Osteoblast (primary cell): ENCODE data around the gene CLVS2. TPM values are rescaled to one million over a fixed set of nuclear protein-coding genes. Genes with fewer than 3 reads are reported as not detected.

Source experiments
- DNase-seq: peaks from one replicate; pipeline ENCODE4 v3.0.0; 2011; ENCODE audit warnings: low spot score, mixed read lengths; ENCODE audit not compliant: insufficient read length; ENCODE audit errors: missing footprints
- H2AFZ ChIP-seq: 2 replicates; pipeline ENCODE4 v1.6.0; 2011; ENCODE audit warnings: mild to moderate bottlenecking, low read length
- H3K27ac ChIP-seq: 2 replicates; pipeline ENCODE4 v1.5.1; 2011; ENCODE audit warnings: mild to moderate bottlenecking, low read depth, low read length, moderate library complexity
- H3K27me3 ChIP-seq: 2 replicates; pipeline ENCODE4 v1.6.0; 2012; ENCODE audit warnings: mild to moderate bottlenecking, control low read depth, inconsistent platforms, low read length, moderate library complexity; ENCODE audit not compliant: insufficient read depth
- H3K36me3 ChIP-seq: 2 replicates; pipeline ENCODE4 v1.5.1; 2011; ENCODE audit warnings: mild to moderate bottlenecking, low read length, control low read depth, moderate library complexity; ENCODE audit not compliant: insufficient read depth
- H3K4me1 ChIP-seq: 2 replicates; pipeline ENCODE4 v1.5.1; 2011; ENCODE audit warnings: mild to moderate bottlenecking, low read length, control low read depth, moderate library complexity; ENCODE audit not compliant: insufficient read depth
- H3K4me2 ChIP-seq: 2 replicates; pipeline ENCODE4 v1.6.0; 2011; ENCODE audit warnings: mild to moderate bottlenecking, low read length; ENCODE audit not compliant: insufficient read depth
- H3K4me3 ChIP-seq: fragments of 200-600 bp; sonication (generic); 3 replicates; pipeline ENCODE4 v1.5.1; 2012; ENCODE audit warnings: mild to moderate bottlenecking, low read length, inconsistent platforms; ENCODE audit not compliant: insufficient read depth
- H3K79me2 ChIP-seq: 2 replicates; pipeline ENCODE4 v1.6.0; 2012; ENCODE audit warnings: mild to moderate bottlenecking, low read length, control low read depth, inconsistent platforms; ENCODE audit not compliant: insufficient read depth
- H3K9me3 ChIP-seq: 2 replicates; pipeline ENCODE4 v1.5.1; 2011; ENCODE audit warnings: low read depth, low read length, control low read depth
- H4K20me1 ChIP-seq: 2 replicates; pipeline ENCODE4 v1.6.0; 2012; ENCODE audit warnings: mild to moderate bottlenecking, low read length, control low read depth; ENCODE audit not compliant: insufficient read depth
- CTCF ChIP-seq: IDR thresholded peaks from 2 replicates; pipeline ENCODE4 v1.5.1; 2011; ENCODE audit warnings: mild to moderate bottlenecking, low read depth, low read length, moderate library complexity; ENCODE audit errors: extremely low read depth
- total RNA-seq: library from RNA; depleted of rRNA; stranded (reverse); fragments of >200 nt; gene quantifications from 2 replicates; pipeline ENCODE4 v1.2.3, GENCODE V29; 2012

CLVS2 gene
- total RNA-seq, 1 donor = not detected

- no peaks in the 10 kb centered on the region for H3K27me3 ChIP-seq
- DNase-seq = no peak
- no peaks in the 10 kb centered on the region for H4K20me1 ChIP-seq
- no peak overlapping the region for H2AFZ ChIP-seq
- H3K27ac ChIP-seq = no peak overlapping the region
- H3K4me2 ChIP-seq = no peak overlapping the region
- H3K4me3 ChIP-seq = no peak overlapping the region
- no peaks in the 10 kb centered on the region for H3K4me1 ChIP-seq
- no peak for TF ChIP-seq CTCF
- no peaks in the 10 kb centered on the region for H3K79me2 ChIP-seq
- no peaks in the 10 kb centered on the region for H3K9me3 ChIP-seq
- H3K36me3 ChIP-seq = no peaks in the 10 kb centered on the region
Measured at GRCh38 chr6:123036648-123037047, 40.6 kb downstream of the CLVS2 start.

GRCh38 chr6:123039431-123039830 is 43.4 kb downstream of the CLVS2 start:
- Histone ChIP-seq H3K9me3 (no peaks in the 10 kb centered on the region), H3K4me2 (no peak overlapping the region), H2AFZ (no peak overlapping the region), H3K36me3 (no peaks in the 10 kb centered on the region), H3K27me3 (no peaks in the 10 kb centered on the region), H4K20me1 (no peaks in the 10 kb centered on the region), H3K79me2 (no peaks in the 10 kb centered on the region), H3K4me1 (no peaks in the 10 kb centered on the region), H3K27ac (no peak overlapping the region), H3K4me3 (no peak overlapping the region)
- no peak for TF ChIP-seq CTCF
- DNase-seq = no peak

- Histone ChIP-seq H3K4me1 (no peaks in the 10 kb centered on the region), H3K36me3 (no peaks in the 10 kb centered on the region), H3K4me3 (no peak overlapping the region), H3K4me2 (no peak overlapping the region), H3K9me3 (no peaks in the 10 kb centered on the region), H4K20me1 (no peaks in the 10 kb centered on the region), H3K27ac (no peak overlapping the region), H3K79me2 (no peaks in the 10 kb centered on the region), H2AFZ (no peak overlapping the region), H3K27me3 (no peaks in the 10 kb centered on the region)
- DNase-seq = no peak
- TF ChIP-seq CTCF = no peak
Measured at GRCh38 chr6:123042401-123042800, 46.4 kb downstream of the CLVS2 start.

GRCh38 chr6:123044341-123044860 is 48.4 kb downstream of the CLVS2 start:
- Histone ChIP-seq H3K36me3 (no peaks in the 10 kb centered on the region), H3K4me1 (no peaks in the 10 kb centered on the region), H3K4me2 (no peak overlapping the region), H3K27me3 (no peaks in the 10 kb centered on the region), H3K27ac (no peak overlapping the region), H4K20me1 (no peaks in the 10 kb centered on the region), H2AFZ (no peak overlapping the region), H3K9me3 (no peaks in the 10 kb centered on the region), H3K4me3 (no peak overlapping the region), H3K79me2 (no peaks in the 10 kb centered on the region)
- no peak for TF ChIP-seq CTCF
- no peak for DNase-seq
